ENCODE data around the gene SEMA5A. TPM values are rescaled to one million over a fixed set of nuclear protein-coding genes. Genes with fewer than 3 reads are reported as not detected.

SEMA5A gene
- polyA plus RNA-seq, 1 of the 3 experiments (the other 2 are of a cell fraction): 0.58 TPM

DNA sequence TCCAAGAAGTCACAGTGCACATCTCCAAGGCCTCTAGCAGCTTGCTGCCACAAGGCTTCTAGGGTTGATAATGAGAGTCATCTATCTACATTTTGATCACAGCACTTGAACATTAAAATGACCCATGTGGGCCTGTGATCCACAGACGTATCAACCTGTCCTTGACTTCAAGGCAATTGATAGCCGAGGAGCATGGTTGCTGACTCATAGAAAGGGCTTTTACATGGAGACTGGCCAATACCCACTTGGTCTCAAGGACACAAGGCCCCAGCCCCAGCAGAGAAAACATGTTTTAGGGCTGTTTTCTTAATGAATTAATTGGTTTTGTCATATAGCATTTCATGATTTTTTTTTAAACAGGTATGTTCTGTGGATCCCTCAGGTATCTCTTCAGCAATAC is 314.0 kb downstream of the SEMA5A start:
- WGBS (ENCODE audit: low lambda C conversion rate): 71% methylated on average over 2 of the region's 2 CpGs
- Histone ChIP-seq H3K27ac (ENCODE audit: low read depth in 2 of 2, low read length in 1 of 2) (no peak overlapping the region), H3K9me3 (no peaks in the 10 kb centered on the region), H3K4me3 (ENCODE audit: low read depth in 2 of 2, low read length in 1 of 2) (no peak overlapping the region), H3K4me2 (no peak overlapping the region), H3F3A (replicated peaks; ENCODE audit: insufficient read depth) (no peaks in the 10 kb centered on the region), H4K20me1 (ENCODE audit: insufficient read depth) (no peaks in the 10 kb centered on the region), H3K9ac (no peak overlapping the region), H3K4me1 (ENCODE audit: control insufficient read depth in 1 of 2, insufficient read depth in 2 of 2, low read depth in 1 of 2, low read length in 1 of 2) (no peaks in the 10 kb centered on the region; a peak in 2 of 4 replicates), H3K27me3 (ENCODE audit: insufficient read depth) (no peaks in the 10 kb centered on the region), H2AFZ (ENCODE audit: low read depth) (no peak overlapping the region), H3K79me2 (ENCODE audit: insufficient read depth) (no peaks in the 10 kb centered on the region), H3K36me3 (replicated peaks in 1 of 2; ENCODE audit: control insufficient read depth in 1 of 2, insufficient read depth in 2 of 2, low read length in 1 of 2) (no peaks in the 10 kb centered on the region), H3K9me2 (no peaks in the 10 kb centered on the region)
- TF ChIP-seq, protein P1, sequence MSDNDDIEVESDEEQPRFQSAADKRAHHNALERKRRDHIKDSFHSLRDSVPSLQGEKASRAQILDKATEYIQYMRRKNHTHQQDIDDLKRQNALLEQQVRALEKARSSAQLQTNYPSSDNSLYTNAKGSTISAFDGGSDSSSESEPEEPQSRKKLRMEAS (IDR thresholded peaks at IDR 0.05; ENCODE audit: low read depth): no peak
- TF ChIP-seq TCF12 (IDR thresholded peaks at IDR 0.05) (no peak), GATA2 (CRISPR knock-in tag; IDR thresholded peaks at IDR 0.05) (no peak), RFX5 (IDR thresholded peaks at IDR 0.05; ENCODE audit: low read length) (no peak), JUND (IDR thresholded peaks at IDR 0.05) (no peak), RXRA (IDR thresholded peaks at IDR 0.05; ENCODE audit: borderline replicate concordance, low read depth) (no peak), RCOR1 (IDR thresholded peaks at IDR 0.05; ENCODE audit: low read length) (no peak), FOXM1 (IDR thresholded peaks at IDR 0.05; ENCODE audit: low read depth) (no peak), FOXJ3 (CRISPR knock-in tag; IDR thresholded peaks at IDR 0.05) (no peak), EZH2phosphoT487 (IDR thresholded peaks at IDR 0.05; ENCODE audit: borderline replicate concordance, low read depth) (no peak), RAD21 (IDR thresholded peaks at IDR 0.05; ENCODE audit: low read length) (no peak), NRF1 (IDR thresholded peaks at IDR 0.05; ENCODE audit: low read depth, low read length) (no peak)
- TF ChIP-seq, protein P2, sequence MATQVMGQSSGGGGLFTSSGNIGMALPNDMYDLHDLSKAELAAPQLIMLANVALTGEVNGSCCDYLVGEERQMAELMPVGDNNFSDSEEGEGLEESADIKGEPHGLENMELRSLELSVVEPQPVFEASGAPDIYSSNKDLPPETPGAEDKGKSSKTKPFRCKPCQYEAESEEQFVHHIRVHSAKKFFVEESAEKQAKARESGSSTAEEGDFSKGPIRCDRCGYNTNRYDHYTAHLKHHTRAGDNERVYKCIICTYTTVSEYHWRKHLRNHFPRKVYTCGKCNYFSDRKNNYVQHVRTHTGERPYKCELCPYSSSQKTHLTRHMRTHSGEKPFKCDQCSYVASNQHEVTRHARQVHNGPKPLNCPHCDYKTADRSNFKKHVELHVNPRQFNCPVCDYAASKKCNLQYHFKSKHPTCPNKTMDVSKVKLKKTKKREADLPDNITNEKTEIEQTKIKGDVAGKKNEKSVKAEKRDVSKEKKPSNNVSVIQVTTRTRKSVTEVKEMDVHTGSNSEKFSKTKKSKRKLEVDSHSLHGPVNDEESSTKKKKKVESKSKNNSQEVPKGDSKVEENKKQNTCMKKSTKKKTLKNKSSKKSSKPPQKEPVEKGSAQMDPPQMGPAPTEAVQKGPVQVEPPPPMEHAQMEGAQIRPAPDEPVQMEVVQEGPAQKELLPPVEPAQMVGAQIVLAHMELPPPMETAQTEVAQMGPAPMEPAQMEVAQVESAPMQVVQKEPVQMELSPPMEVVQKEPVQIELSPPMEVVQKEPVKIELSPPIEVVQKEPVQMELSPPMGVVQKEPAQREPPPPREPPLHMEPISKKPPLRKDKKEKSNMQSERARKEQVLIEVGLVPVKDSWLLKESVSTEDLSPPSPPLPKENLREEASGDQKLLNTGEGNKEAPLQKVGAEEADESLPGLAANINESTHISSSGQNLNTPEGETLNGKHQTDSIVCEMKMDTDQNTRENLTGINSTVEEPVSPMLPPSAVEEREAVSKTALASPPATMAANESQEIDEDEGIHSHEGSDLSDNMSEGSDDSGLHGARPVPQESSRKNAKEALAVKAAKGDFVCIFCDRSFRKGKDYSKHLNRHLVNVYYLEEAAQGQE (IDR thresholded peaks at IDR 0.05; ENCODE audit: low read depth, low read length): no peak
- TF ChIP-seq, protein P3, sequence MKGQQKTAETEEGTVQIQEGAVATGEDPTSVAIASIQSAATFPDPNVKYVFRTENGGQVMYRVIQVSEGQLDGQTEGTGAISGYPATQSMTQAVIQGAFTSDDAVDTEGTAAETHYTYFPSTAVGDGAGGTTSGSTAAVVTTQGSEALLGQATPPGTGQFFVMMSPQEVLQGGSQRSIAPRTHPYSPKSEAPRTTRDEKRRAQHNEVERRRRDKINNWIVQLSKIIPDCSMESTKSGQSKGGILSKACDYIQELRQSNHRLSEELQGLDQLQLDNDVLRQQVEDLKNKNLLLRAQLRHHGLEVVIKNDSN (IDR thresholded peaks at IDR 0.05; ENCODE audit: borderline replicate concordance, low read depth): no peak
- CTCF ChIA-PET: no interaction called here
- no peak for DNase-seq
- POLR2A ChIA-PET: no interaction called here

DNA sequence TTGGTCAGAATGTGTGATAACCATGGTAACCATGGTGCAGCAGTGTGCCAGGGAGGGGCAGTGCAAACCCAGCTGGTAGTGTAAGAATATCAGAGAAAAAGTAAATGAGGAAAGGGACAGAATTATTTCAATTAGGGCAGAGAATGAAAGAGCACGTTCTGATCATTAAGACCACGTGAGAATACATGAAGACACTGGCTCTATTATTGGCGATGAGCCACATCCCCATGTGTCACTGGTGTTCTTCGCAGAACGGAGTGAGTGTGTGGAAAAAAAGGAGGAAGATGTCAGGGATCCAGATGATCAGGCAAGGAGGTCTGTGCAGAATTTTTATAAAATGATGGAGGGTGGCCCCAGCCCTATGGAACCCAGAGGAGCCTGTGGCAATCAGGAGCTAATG is 315.5 kb downstream of the SEMA5A start:
- no peak overlapping the region for H2AFZ ChIP-seq (ENCODE audit: low read depth)
- H3K4me3 ChIP-seq (ENCODE audit: low read depth in 2 of 2, low read length in 1 of 2): no peak overlapping the region
- H3K9ac ChIP-seq: no peak overlapping the region
- H3K27ac ChIP-seq (ENCODE audit: low read depth in 2 of 2, low read length in 1 of 2): no peak overlapping the region
- no peaks in the 10 kb centered on the region; a peak in 2 of 4 replicates for H3K4me1 ChIP-seq (ENCODE audit: control insufficient read depth in 1 of 2, insufficient read depth in 2 of 2, low read depth in 1 of 2, low read length in 1 of 2)
- H4K20me1 ChIP-seq (ENCODE audit: insufficient read depth): no peaks in the 10 kb centered on the region
- H3K9me3 ChIP-seq: no peaks in the 10 kb centered on the region
- no peaks in the 10 kb centered on the region for H3K27me3 ChIP-seq (ENCODE audit: insufficient read depth)
- POLR2A ChIA-PET: no interaction called here
- H3K4me2 ChIP-seq: no peak overlapping the region
- no peaks in the 10 kb centered on the region for H3F3A ChIP-seq (replicated peaks; ENCODE audit: insufficient read depth)
- no peaks in the 10 kb centered on the region for H3K9me2 ChIP-seq
- H3K36me3 ChIP-seq (replicated peaks in 1 of 2; ENCODE audit: control insufficient read depth in 1 of 2, insufficient read depth in 2 of 2, low read length in 1 of 2): no peaks in the 10 kb centered on the region
- no peak for DNase-seq
- 73% methylated on average over 5 of the region's 5 CpGs for WGBS (ENCODE audit: low lambda C conversion rate)
- no peaks in the 10 kb centered on the region for H3K79me2 ChIP-seq (ENCODE audit: insufficient read depth)
- CTCF ChIA-PET: no interaction called here
- TF ChIP-seq, protein P1 (IDR thresholded peaks at IDR 0.05; ENCODE audit: low read depth): no peak
- TF ChIP-seq SIN3A (IDR thresholded peaks at IDR 0.05; ENCODE audit: borderline replicate concordance, low read depth, low read length) (no peak), RXRA (IDR thresholded peaks at IDR 0.05; ENCODE audit: borderline replicate concordance, low read depth) (no peak), RFX5 (IDR thresholded peaks at IDR 0.05; ENCODE audit: low read length) (no peak), POLR2AphosphoS5 (IDR thresholded peaks at IDR 0.05; ENCODE audit: low read depth, low read length) (no peak), YY1 (IDR thresholded peaks at IDR 0.05; ENCODE audit: low read depth) (no peak), EP300 (IDR thresholded peaks at IDR 0.05; ENCODE audit: borderline replicate concordance in 1 of 2, low read depth in 1 of 2, low read length in 1 of 2) (no peak), TEAD4 (IDR thresholded peaks at IDR 0.05; ENCODE audit: borderline replicate concordance, insufficient read depth) (no peak)
- TF ChIP-seq, protein P2 (IDR thresholded peaks at IDR 0.05; ENCODE audit: low read depth, low read length): no peak
- TF ChIP-seq, protein P3 (IDR thresholded peaks at IDR 0.05; ENCODE audit: borderline replicate concordance, low read depth): no peak
